ENCODE results near the gene IGSF23. TPM values are rescaled to one million over a fixed set of nuclear protein-coding genes. Genes with fewer than 3 reads are reported as not detected.

Gene IGSF23
- total RNA-seq, 4 donors from 2014 or later = not detected

DNA sequence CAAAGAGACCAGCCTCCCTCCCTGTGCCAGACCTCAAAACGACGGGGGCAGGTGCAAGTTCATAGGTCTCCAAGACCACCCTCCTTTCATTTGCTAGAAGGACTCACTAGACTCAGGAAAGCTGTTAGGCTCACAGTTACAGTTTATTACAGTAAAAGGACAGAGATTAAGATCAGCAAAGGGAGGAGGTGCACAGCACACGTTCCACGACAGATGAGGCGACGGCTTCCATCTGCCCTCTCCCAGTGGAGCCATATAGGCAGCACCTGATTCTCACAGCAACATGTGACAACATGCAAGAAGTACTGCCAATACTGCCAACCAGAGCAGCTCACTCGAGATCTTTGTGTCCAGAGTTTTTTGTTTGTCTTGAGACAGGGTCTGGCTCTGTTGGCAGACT, 48.5 kb downstream of the IGSF23 start:
- WGBS, 2 donors (ENCODE audit: low coverage in 1 of 2) = 71% methylated on average over 7 of the region's 7 CpGs; no CpG with 5 or more reads in 1 of the 2 donors
- no peak for DNase-seq
- Histone ChIP-seq H3K4me1 (no peaks in the 10 kb centered on the region), H3K27me3 (no peaks in the 10 kb centered on the region), H3K36me3 (peaks cover 0 to 21% (median 9%) of the 10 kb centered on the region in 4 donors), H3K4me3 (no peak overlapping the region), H3K9me3 (no peaks in the 10 kb centered on the region), H3K27ac (no peak overlapping the region)
- intact Hi-C loops (cut with DNase I; ENCODE audit: low total_unique reads) (no loop called here), in situ Hi-C loops (cut with MboI; ENCODE audit: low pct_ligation_motif_present in 1 of 4, low pct_unique_long_range_greater_than_20kb in 1 of 4, low sequenced_read_pairs in 3 of 4) (loop anchor here in 1 of 4 donors (5.0 kb wide), 1 partner anchor 90 kb away; no protein-coding TSS in a partner anchor)
- TF ChIP-seq POLR2A (IDR thresholded peaks at IDR 0.05) = no peak
- TF ChIP-seq, protein P1, sequence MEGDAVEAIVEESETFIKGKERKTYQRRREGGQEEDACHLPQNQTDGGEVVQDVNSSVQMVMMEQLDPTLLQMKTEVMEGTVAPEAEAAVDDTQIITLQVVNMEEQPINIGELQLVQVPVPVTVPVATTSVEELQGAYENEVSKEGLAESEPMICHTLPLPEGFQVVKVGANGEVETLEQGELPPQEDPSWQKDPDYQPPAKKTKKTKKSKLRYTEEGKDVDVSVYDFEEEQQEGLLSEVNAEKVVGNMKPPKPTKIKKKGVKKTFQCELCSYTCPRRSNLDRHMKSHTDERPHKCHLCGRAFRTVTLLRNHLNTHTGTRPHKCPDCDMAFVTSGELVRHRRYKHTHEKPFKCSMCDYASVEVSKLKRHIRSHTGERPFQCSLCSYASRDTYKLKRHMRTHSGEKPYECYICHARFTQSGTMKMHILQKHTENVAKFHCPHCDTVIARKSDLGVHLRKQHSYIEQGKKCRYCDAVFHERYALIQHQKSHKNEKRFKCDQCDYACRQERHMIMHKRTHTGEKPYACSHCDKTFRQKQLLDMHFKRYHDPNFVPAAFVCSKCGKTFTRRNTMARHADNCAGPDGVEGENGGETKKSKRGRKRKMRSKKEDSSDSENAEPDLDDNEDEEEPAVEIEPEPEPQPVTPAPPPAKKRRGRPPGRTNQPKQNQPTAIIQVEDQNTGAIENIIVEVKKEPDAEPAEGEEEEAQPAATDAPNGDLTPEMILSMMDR (IDR thresholded peaks at IDR 0.05) = no peak
- TF ChIP-seq POLR2AphosphoS5 (IDR thresholded peaks at IDR 0.05) = no peak
- TF ChIP-seq EP300 (IDR thresholded peaks at IDR 0.05; ENCODE audit: low read depth) = no peak

GRCh38 chr19:44662691-44663385, 49.5 kb downstream of the IGSF23 start:
- 74 to 78% methylated on average over 5 to 7 of the region's 7 CpGs for WGBS, 2 donors (ENCODE audit: low coverage in 1 of 2)
- intact Hi-C loops (cut with DNase I; ENCODE audit: low total_unique reads) (no loop called here), in situ Hi-C loops (cut with MboI; ENCODE audit: low pct_ligation_motif_present in 1 of 4, low pct_unique_long_range_greater_than_20kb in 1 of 4, low sequenced_read_pairs in 3 of 4) (loop anchor here in 1 of 4 donors (5.0 kb wide), 1 partner anchor 91 kb away; no protein-coding TSS in a partner anchor)

GRCh38 chr19:44663996-44664395, 50.6 kb downstream of the IGSF23 start:
- 97% methylated on average over 5 of the region's 5 CpGs; no CpG with 5 or more reads in 1 of the 2 donors for WGBS, 2 donors (ENCODE audit: low coverage in 1 of 2)
- Histone ChIP-seq H3K27me3 (no peaks in the 10 kb centered on the region), H3K4me1 (no peaks in the 10 kb centered on the region), H3K9me3 (no peaks in the 10 kb centered on the region), H3K27ac (no peak overlapping the region), H3K36me3 (peaks cover 0 to 19% (median 9%) of the 10 kb centered on the region in 4 donors), H3K4me3 (no peak overlapping the region)
- TF ChIP-seq, protein P1 (IDR thresholded peaks at IDR 0.05) = no peak
- TF ChIP-seq POLR2A (IDR thresholded peaks at IDR 0.05) (no peak), POLR2AphosphoS5 (IDR thresholded peaks at IDR 0.05) (no peak), EP300 (IDR thresholded peaks at IDR 0.05; ENCODE audit: low read depth) (no peak)
- intact Hi-C loops (cut with DNase I; ENCODE audit: low total_unique reads) (no loop called here), in situ Hi-C loops (cut with MboI; ENCODE audit: low pct_ligation_motif_present in 1 of 4, low pct_unique_long_range_greater_than_20kb in 1 of 4, low sequenced_read_pairs in 3 of 4) (loop anchor here in 1 of 4 donors (5.0 kb wide), 1 partner anchor 92 kb away; no protein-coding TSS in a partner anchor)
- DNase-seq = no peak

More at GRCh38 chr19:44662691-44663385, 49.5 kb downstream of the IGSF23 start:
- H3K4me1 ChIP-seq = no peaks in the 10 kb centered on the region
- H3K4me3 ChIP-seq = no peak overlapping the region
- no peak overlapping the region for H3K27ac ChIP-seq
- TF ChIP-seq, protein P1 (IDR thresholded peaks at IDR 0.05) = no peak
- no peak for TF ChIP-seq EP300 (IDR thresholded peaks at IDR 0.05; ENCODE audit: low read depth)
- TF ChIP-seq POLR2AphosphoS5 (IDR thresholded peaks at IDR 0.05) = no peak
- no peak for TF ChIP-seq POLR2A (IDR thresholded peaks at IDR 0.05)
- peaks cover 0 to 21% (median 9%) of the 10 kb centered on the region in 4 donors for H3K36me3 ChIP-seq
- no peaks in the 10 kb centered on the region for H3K27me3 ChIP-seq
- DNase-seq = no peak
- no peaks in the 10 kb centered on the region for H3K9me3 ChIP-seq

DNA sequence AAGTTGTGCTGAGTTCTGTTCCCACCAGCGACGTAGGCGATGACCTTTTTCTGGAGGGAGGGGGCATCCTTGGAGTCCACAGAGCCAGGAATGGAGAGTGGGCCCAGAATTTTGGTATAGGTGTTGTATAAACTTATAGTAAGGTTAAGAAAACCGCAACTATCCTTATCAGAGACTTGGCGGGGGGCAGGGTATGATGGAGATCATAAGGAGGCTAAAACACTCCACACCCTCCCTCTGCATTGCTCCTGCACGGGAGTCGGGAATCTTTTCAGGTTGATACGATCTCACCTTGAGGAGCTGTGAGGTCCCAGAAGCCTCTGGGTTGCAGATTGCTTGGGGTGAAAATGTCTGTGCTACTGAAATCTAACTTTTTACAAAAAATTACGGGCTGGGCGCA, 51.6 kb downstream of the IGSF23 start:
- WGBS, 2 donors (ENCODE audit: low coverage in 1 of 2) = 94 to 100% methylated on average over 2 to 10 of the region's 10 CpGs
- H3K9me3 ChIP-seq = no peaks in the 10 kb centered on the region
- no peak overlapping the region for H3K27ac ChIP-seq
- in situ Hi-C loops (cut with MboI; ENCODE audit: low pct_ligation_motif_present in 1 of 4, low pct_unique_long_range_greater_than_20kb in 1 of 4, low sequenced_read_pairs in 3 of 4) (loop anchor here in 1 of 4 donors (5.0 kb wide), 1 partner anchor 93 kb away; no protein-coding TSS in a partner anchor), intact Hi-C loops (cut with DNase I; ENCODE audit: low total_unique reads) (no loop called here)
- no peaks in the 10 kb centered on the region for H3K4me1 ChIP-seq
- TF ChIP-seq, protein P1 (IDR thresholded peaks at IDR 0.05) = no peak
- TF ChIP-seq EP300 (IDR thresholded peaks at IDR 0.05; ENCODE audit: low read depth) = no peak
- no peak for TF ChIP-seq POLR2A (IDR thresholded peaks at IDR 0.05)
- no peak for TF ChIP-seq POLR2AphosphoS5 (IDR thresholded peaks at IDR 0.05)
- no peaks in the 10 kb centered on the region for H3K27me3 ChIP-seq
- H3K4me3 ChIP-seq = no peak overlapping the region
- peaks cover 0 to 15% (median 6%) of the 10 kb centered on the region in 4 donors for H3K36me3 ChIP-seq
- DNase-seq = no peak

All from transverse colon (tissue), 4 donors.